CD4-positive, alpha-beta T cell treated with Interleukin-21 for 1 hour (primary cell): ENCODE results near the gene CCDC85A.
"Not testable (repeated sequence)": the region's sequence is repeated elsewhere in the genome, so short reads cannot be mapped to it uniquely, and the experiment has no call there.

Experiments
- DNase-seq: peaks from one replicate; pipeline ENCODE4 v3.0.0-alpha.2; 2020

The CCDC85A gene

DNA sequence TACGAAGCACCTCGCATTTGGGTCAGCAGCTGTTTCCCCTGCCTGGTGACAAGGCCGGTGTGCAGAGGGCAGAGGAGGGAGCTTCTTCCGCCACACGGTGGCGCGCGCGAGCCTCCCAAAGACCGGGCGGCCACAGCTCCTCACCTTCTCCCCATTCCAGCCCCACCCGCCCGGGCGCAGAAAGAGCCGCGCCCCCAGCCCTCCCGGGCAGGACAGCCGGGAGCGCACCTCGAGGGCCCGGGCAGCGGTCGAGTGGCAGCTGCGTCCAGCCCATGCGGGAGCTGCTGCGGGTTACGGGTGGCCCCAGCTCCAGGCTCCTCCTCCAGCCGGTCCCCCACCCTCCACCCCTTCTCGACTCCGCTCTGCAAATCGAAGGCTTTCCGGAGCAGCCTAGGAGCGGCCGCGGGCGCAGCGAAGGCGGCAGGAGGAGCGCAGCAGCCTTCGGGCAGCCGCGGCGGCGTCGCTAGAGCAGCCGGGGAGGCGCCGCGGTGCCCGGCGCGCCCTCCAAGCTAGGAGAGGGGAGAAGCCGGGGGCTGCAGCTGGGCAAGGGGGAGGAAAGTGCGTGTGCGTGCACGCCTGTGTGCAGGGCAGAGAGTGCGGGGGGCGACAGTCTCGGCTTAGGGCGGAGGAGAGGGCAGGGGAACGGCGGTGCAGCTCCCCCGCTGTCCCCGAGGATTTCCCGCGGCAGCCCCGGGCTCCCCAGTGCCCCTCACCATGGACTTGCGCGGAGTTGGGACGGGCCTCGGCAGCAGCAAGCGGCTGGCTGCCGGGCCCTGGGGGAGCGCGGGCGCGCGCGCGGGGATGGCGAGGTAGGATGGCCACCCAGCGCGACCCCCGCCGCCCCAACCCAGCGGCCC lies at the start of gene CCDC85A:
CCDC85A (plus strand) TSS at position 348 of the 857 bp plus-strand sequence. CDS start 635 bp downstream, outside the sequence.
- peak; percentile 36 for DNase-seq

DNA sequence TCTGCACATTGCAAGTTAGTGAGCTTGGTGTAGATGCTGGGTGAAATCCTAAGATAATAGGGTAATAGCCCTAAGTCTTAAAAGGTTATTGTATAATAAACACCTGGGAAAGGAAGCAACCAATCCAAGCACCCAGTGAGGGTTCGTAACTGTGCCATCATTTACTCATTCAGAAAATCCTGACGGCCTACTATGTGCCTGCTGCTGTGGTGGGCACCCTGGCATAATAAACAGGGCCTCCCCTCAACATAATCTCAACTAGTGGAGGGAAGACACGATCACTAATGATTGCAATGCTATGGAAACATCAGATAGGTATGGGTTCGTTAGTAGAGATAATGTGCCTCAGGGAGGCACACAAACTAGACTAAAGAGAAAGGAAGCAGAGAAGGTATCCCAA lies 48.9 kb upstream of the CCDC85A start:
- no peak for DNase-seq

DNA sequence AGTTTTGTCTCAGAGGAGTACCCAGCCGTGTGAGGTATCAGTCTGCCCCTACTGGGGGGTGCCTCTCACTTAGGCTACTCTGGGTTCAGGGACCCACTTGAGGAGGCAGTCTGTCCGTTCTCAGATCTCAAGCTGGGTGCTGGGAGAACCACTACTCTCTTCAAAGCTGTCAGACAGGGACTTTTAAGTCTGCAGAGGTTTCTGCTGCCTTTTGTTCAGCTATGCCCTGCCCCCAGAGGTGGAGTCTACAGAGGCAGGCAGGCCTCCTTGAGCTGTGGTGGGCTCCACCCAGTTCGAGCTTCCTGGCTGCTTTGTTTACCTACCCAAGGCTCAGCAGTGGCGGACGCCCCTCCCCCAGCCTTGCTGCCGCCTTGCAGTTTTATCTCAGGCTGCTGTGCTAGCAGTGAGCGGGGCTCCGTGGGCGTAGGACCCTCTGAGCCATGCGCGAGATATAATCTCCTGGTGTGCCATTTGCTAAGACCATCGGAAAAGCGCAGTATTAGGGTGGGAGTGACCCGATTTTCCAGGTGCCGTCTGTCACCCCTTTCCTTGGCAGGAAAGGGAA lies 41.2 kb upstream of the CCDC85A start:
- not testable (repeated sequence) for DNase-seq

- DNase-seq = no peak
These were observed 35.9 kb upstream of the CCDC85A start for GRCh38 chr2:56147907-56148306.

GRCh38 chr2:56148825-56149224 lies 35.0 kb upstream of the CCDC85A start:
- no peak for DNase-seq

- DNase-seq = no peak
These were observed 31.9 kb upstream of the CCDC85A start for GRCh38 chr2:56151841-56152240.

DNA sequence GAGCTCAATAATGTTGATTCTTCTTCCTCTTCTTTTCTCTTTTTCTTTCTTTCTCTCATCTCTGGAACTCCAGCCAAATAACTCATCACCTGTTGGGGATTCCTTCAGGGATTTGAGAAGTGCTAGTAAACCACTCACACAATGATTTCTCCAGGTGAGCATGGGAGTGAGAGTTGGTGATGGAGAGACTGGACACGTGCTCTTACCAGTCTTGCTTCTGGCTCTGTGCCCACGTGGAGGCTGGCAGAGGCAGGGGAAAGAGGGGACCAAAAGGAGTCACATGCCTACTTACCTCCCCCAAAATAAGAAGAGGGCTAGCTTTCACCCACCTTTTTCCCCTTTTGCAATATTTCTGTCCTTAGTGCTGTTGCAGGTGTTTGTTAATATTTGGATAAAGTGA lies 28.6 kb upstream of the CCDC85A start:
- no peak for DNase-seq

- DNase-seq = not testable (repeated sequence)
These were observed 23.9 kb upstream of the CCDC85A start for GRCh38 chr2:56159875-56160274.

DNA sequence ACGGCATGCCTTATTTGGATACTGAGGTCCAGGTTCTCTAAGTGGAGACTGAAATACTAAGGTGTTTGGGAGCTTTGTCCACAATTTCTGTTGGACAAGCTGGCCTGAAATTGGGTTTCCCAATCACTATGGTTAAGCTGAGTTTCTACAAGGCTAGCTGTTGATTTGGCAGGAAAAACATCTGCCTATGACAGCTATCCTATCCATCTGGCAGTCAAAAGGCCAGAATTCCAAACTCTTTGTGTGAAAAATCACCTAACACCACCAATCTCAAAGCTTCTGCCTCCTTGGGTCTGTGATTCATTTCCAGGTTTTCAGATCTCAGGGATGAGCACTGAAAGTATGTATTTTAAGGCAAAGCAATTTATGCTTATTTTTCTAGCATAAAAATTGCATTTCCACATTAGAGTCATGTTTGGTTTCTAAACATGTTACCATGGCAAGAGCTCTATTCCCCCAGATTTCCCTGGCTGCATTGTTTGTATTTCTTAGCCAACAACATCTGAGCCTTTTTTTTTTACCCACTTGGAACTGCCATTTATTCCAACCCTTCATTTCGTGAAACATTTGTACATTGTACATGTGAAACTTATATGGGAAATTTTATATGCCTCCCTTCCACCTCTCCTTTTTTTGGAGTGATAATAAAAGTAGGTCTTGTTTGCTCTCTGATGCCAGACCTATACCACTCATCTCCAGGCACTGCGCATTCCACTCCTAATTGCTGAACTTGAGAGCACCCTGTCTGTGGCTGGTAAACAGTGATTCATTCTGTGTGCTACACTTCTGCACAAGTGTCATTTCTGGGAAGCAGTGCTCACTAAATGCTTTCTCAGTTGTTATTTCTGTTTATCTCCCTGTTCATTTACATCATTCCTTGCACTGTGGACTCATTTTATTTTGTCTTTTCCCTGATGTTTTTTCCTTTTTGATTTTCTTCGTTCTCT lies 15.9 kb upstream of the CCDC85A start:
- no peak for DNase-seq

- DNase-seq = no peak
These were observed 14.3 kb upstream of the CCDC85A start for GRCh38 chr2:56169521-56169920.

DNA sequence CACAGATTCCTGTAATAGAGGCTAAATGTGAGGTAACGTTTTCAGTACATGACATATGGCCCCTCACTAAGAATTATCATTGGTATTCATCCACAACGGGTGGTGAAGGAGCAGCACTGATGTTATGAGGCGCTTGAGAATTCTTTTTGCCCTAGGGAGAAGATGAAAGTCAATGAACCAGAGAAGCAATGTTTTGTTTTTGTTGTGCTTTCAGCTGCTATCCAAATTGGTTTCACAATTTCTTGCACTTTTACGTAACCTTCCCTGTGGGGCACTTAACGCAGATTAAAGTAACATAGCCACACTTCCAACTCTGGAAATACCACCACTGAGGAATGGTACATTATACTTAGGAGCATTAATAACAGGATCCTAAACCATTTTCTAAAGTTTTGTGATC lies 13.3 kb upstream of the CCDC85A start:
- DNase-seq = no peak

- DNase-seq = no peak
These were observed 12.8 kb upstream of the CCDC85A start for GRCh38 chr2:56170988-56171387.

- no peak for DNase-seq
These were observed 8.0 kb upstream of the CCDC85A start for GRCh38 chr2:56175779-56176178.

DNA sequence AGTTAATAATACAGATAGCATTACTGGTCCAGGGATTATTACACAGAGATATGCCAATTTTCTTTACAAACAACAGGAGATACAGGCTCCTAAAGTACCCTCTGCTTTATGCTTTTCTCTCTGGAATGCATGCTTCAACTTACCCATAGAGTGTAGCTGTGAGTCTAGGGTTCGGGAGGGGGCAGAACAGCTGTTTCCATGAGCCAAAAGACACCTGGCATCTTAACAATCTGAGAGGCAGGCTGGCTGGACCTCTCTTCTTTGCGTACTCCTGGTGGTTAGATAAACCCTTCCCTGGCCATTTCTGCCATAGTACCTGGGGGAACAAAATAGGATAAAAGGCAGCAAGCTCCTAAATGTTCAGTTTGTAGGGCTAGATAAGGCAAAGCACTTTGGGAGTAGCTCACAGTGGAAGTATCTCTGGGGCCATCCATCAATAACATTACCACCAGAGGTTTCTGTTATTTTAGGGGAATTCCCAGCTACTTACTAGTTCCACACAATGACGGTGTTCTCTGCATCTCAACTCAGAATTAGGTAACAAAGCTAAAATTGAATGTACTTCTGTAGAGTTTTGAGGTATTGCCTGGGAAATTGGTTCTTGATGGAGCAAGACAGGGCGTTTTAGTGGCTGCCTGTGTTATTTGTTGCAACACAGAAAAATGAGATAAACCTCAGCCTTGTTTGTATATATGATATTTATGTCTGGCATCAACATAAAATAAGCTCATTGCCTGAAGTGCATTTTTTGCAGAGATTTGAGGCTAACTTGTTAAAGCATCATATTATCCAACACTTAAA lies 6.2 kb upstream of the CCDC85A start:
- DNase-seq = no peak

- no peak for DNase-seq
These were observed 3.9 kb upstream of the CCDC85A start for GRCh38 chr2:56179931-56180330.

GRCh38 chr2:56182420-56182819 lies 1.4 kb upstream of the CCDC85A start:
- DNase-seq = no peak

GRCh38 chr2:56184500-56185011 lies 766 bp downstream of the CCDC85A start:
- DNase-seq = no peak

GRCh38 chr2:56185101-56185581 lies 1.4 kb downstream of the CCDC85A start:
- DNase-seq = no peak

- no peak for DNase-seq
These were observed 1.8 kb downstream of the CCDC85A start for GRCh38 chr2:56185582-56186046.

DNA sequence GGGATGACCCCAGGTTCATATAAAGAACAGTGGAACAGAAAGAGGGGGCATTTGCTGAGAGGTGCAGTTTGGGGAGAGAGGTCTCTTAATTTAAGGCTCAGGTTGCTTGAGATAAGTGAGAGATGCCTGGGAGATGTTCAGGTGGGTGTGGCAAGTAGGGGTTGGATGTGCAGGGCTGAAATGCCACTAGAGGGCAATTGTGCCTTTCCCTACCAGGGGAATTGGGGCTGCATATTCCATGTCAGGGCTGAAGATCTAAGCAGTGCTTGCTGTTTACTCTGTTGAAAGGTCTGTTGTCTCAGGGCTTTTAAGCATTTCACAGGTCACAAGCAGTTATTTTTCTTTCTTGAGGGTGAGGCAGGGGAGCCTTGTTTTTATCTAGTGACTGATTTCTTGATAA lies 7.8 kb downstream of the CCDC85A start:
- no peak for DNase-seq

GRCh38 chr2:56192664-56193305 lies 9.0 kb downstream of the CCDC85A start:
- DNase-seq = no peak
